ENCODE results near the gene S100A2.
A peak's percentile ranks its signal among the peaks of the same experiment; 100 is the strongest.
"Not testable (repeated sequence)": the region's sequence is repeated elsewhere in the genome, so short reads cannot be mapped to it uniquely, and the experiment has no call there.

S100A2 gene

DNA sequence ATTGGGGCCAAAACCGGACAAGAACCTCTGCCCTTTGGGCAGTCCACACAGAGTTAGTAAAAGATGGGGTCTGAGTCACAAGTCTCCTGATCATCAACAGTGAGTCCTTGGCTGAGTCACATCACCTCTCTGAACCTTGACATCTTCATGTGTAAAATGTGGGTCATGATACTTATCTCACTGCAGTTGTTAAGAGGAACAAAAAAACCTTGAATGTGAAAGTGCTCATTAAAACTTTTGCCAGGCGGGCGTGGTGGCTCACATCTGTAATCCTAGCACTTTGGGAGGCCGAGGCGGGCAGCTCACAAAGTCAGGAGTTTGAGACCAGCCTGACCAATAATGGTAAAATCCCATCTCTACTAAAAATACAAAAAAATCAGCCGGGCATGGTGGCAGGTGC lies 31.6 kb upstream of the S100A2 start:
- no peak overlapping the region for H3K4me3 ChIP-seq (ENCODE audit: low read length, poor library complexity, severe bottlenecking)
- no peak overlapping the region for H3K9ac ChIP-seq (ENCODE audit: low read depth, low read length, poor library complexity, severe bottlenecking)
- no peak overlapping the region for H3K4me2 ChIP-seq (ENCODE audit: low read depth, low read length, poor library complexity, severe bottlenecking)

DNA sequence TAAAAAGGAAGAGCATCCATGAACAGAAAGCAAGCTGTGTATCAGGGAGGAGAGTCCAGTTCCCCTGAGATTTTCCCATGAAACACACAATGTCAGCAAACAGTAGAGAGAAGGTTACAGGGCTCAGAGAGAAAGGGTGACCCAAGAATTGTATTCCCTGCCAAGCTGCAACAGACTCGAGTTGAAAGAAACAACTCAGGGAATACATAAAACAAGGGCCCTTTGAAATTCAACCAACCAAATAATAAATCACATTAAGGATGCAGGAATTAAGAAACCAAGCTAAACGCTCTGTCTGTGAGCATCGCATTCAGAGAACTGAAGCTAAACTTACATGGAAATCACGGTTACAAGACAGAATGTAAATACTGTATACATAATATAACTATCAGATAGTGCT lies 27.1 kb upstream of the S100A2 start:
- Histone ChIP-seq H3K36me3 (ENCODE audit: insufficient read depth, low read length) (no peaks in the 10 kb centered on the region), H3F3A (ENCODE audit: low read depth) (no peaks in the 10 kb centered on the region), H3K27me3 (ENCODE audit: insufficient read depth, low read length, poor library complexity, severe bottlenecking) (no peaks in the 10 kb centered on the region), H3K79me2 (ENCODE audit: insufficient read depth, low read length) (no peaks in the 10 kb centered on the region), H3K9me3 (ENCODE audit: insufficient read depth, low read depth, low read length) (no peaks in the 10 kb centered on the region), H2AFZ (ENCODE audit: low read length) (peak overlapping the region; percentile 31; the same call in 1 of the 2 replicates), H3K4me3 (ENCODE audit: low read length, poor library complexity, severe bottlenecking) (no peak overlapping the region), H3K4me2 (ENCODE audit: low read depth, low read length, poor library complexity, severe bottlenecking) (no peak overlapping the region), H3K9me2 (replicated peaks; ENCODE audit: low read depth, low read length) (no peaks in the 10 kb centered on the region), H4K20me1 (ENCODE audit: insufficient read depth, low read length, poor library complexity, severe bottlenecking) (no peaks in the 10 kb centered on the region), H3K9ac (ENCODE audit: low read depth, low read length, poor library complexity, severe bottlenecking) (no peak overlapping the region), H3K4me1 (ENCODE audit: insufficient read depth, low read length, poor library complexity, severe bottlenecking) (no peaks in the 10 kb centered on the region)
- TF ChIP-seq EZH2phosphoT487 (IDR thresholded peaks at IDR 0.05; ENCODE audit: borderline replicate concordance) = no peak
- TF ChIP-seq, protein P1, sequence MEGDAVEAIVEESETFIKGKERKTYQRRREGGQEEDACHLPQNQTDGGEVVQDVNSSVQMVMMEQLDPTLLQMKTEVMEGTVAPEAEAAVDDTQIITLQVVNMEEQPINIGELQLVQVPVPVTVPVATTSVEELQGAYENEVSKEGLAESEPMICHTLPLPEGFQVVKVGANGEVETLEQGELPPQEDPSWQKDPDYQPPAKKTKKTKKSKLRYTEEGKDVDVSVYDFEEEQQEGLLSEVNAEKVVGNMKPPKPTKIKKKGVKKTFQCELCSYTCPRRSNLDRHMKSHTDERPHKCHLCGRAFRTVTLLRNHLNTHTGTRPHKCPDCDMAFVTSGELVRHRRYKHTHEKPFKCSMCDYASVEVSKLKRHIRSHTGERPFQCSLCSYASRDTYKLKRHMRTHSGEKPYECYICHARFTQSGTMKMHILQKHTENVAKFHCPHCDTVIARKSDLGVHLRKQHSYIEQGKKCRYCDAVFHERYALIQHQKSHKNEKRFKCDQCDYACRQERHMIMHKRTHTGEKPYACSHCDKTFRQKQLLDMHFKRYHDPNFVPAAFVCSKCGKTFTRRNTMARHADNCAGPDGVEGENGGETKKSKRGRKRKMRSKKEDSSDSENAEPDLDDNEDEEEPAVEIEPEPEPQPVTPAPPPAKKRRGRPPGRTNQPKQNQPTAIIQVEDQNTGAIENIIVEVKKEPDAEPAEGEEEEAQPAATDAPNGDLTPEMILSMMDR (conservative IDR thresholded peaks at IDR 0.05; ENCODE audit: low read length) = no peak

More for the DNA sequence above, 31.6 kb upstream of the S100A2 start:
- no peak for TF ChIP-seq EZH2phosphoT487 (IDR thresholded peaks at IDR 0.05; ENCODE audit: borderline replicate concordance)
- TF ChIP-seq, protein P1 (conservative IDR thresholded peaks at IDR 0.05; ENCODE audit: low read length) = no peak
- Histone ChIP-seq H2AFZ (ENCODE audit: low read length) (no peak overlapping the region), H3F3A (ENCODE audit: low read depth) (no peaks in the 10 kb centered on the region), H3K9me2 (replicated peaks; ENCODE audit: low read depth, low read length) (no peaks in the 10 kb centered on the region), H3K4me1 (ENCODE audit: insufficient read depth, low read length, poor library complexity, severe bottlenecking) (peaks cover 10% of the 10 kb centered on the region), H3K27me3 (ENCODE audit: insufficient read depth, low read length, poor library complexity, severe bottlenecking) (no peaks in the 10 kb centered on the region), H3K36me3 (ENCODE audit: insufficient read depth, low read length) (no peaks in the 10 kb centered on the region), H3K9me3 (ENCODE audit: insufficient read depth, low read depth, low read length) (no peaks in the 10 kb centered on the region), H4K20me1 (ENCODE audit: insufficient read depth, low read length, poor library complexity, severe bottlenecking) (no peaks in the 10 kb centered on the region), H3K79me2 (ENCODE audit: insufficient read depth, low read length) (no peaks in the 10 kb centered on the region)

DNA sequence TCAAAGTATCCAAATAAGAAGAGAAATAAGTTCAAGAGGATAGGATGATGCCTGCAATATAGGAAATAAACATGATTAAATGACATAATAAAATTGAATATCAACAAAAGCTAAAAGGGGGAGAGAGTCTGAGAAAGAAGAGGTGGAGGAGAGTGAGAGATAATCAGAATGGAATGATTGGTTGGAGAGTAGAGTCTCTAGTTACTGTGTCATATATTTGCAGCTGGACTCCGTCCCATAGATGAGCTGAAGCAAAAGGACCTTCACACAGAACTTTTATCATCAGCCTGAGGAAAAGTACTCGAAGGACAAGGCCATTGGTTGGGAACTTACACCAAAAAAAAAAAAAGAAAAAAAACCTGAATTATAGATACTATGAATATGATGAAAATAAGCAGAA lies 22.8 kb upstream of the S100A2 start:
- no peaks in the 10 kb centered on the region for H3K79me2 ChIP-seq (ENCODE audit: insufficient read depth, low read length)
- H3K4me3 ChIP-seq (ENCODE audit: low read length, poor library complexity, severe bottlenecking) = no peak overlapping the region
- no peaks in the 10 kb centered on the region for H3K36me3 ChIP-seq (ENCODE audit: insufficient read depth, low read length)
- TF ChIP-seq, protein P1 (conservative IDR thresholded peaks at IDR 0.05; ENCODE audit: low read length) = no peak
- TF ChIP-seq EZH2phosphoT487 (IDR thresholded peaks at IDR 0.05; ENCODE audit: borderline replicate concordance) = no peak
- H3K9me2 ChIP-seq (replicated peaks; ENCODE audit: low read depth, low read length) = no peaks in the 10 kb centered on the region
- H3F3A ChIP-seq (ENCODE audit: low read depth) = no peaks in the 10 kb centered on the region
- H4K20me1 ChIP-seq (ENCODE audit: insufficient read depth, low read length, poor library complexity, severe bottlenecking) = no peaks in the 10 kb centered on the region
- no peaks in the 10 kb centered on the region for H3K4me1 ChIP-seq (ENCODE audit: insufficient read depth, low read length, poor library complexity, severe bottlenecking)
- H3K27me3 ChIP-seq (ENCODE audit: insufficient read depth, low read length, poor library complexity, severe bottlenecking) = no peaks in the 10 kb centered on the region
- H3K4me2 ChIP-seq (ENCODE audit: low read depth, low read length, poor library complexity, severe bottlenecking) = no peak overlapping the region
- no peak overlapping the region for H3K9ac ChIP-seq (ENCODE audit: low read depth, low read length, poor library complexity, severe bottlenecking)
- no peaks in the 10 kb centered on the region for H3K9me3 ChIP-seq (ENCODE audit: insufficient read depth, low read depth, low read length)
- H2AFZ ChIP-seq (ENCODE audit: low read length) = no peak overlapping the region

DNA sequence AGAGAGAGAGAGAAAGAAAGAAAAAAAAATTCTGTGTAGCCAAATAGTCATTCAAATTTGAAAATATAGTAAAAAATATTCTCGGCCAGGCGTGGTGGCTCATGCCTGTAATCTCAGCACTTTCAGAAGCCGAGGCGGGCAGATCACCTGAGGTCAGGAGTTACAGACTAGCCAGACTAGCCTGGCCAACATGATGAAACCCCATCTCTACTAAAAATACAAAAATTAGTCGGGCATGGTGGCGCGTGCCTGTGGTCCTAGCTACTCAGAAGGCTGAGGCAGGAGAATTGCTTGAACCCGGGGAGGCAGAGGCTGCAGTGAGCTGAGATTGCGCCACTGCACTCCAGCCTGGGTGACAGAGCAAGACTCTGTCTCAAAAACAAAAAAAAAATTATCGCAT lies 22.4 kb upstream of the S100A2 start:
- H3K9ac ChIP-seq (ENCODE audit: low read depth, low read length, poor library complexity, severe bottlenecking); H3K4me1 ChIP-seq (ENCODE audit: insufficient read depth, low read length, poor library complexity, severe bottlenecking); H3K79me2 ChIP-seq (ENCODE audit: insufficient read depth, low read length); H3F3A ChIP-seq (ENCODE audit: low read depth); H3K36me3 ChIP-seq (ENCODE audit: insufficient read depth, low read length); H3K9me2 ChIP-seq (replicated peaks; ENCODE audit: low read depth, low read length); H3K4me3 ChIP-seq (ENCODE audit: low read length, poor library complexity, severe bottlenecking); H3K9me3 ChIP-seq (ENCODE audit: insufficient read depth, low read depth, low read length); H2AFZ ChIP-seq (ENCODE audit: low read length); H3K4me2 ChIP-seq (ENCODE audit: low read depth, low read length, poor library complexity, severe bottlenecking); H4K20me1 ChIP-seq (ENCODE audit: insufficient read depth, low read length, poor library complexity, severe bottlenecking); H3K27me3 ChIP-seq (ENCODE audit: insufficient read depth, low read length, poor library complexity, severe bottlenecking): not testable (repeated sequence)
